HG03039 (cell line): ENCODE measurements around the gene SFTPB.
"Not testable (repeated sequence)": the region's sequence is repeated elsewhere in the genome, so short reads cannot be mapped to it uniquely, and the experiment has no call there.

Experiments
- ATAC-seq: cut with Tn5 transposase; IDR thresholded peaks from one replicate; pipeline ENCODE4 v1.9.1; 2021; ENCODE audit warnings: mild to moderate bottlenecking, moderate library complexity; ENCODE audit not compliant: unreplicated experiment

Gene SFTPB

DNA sequence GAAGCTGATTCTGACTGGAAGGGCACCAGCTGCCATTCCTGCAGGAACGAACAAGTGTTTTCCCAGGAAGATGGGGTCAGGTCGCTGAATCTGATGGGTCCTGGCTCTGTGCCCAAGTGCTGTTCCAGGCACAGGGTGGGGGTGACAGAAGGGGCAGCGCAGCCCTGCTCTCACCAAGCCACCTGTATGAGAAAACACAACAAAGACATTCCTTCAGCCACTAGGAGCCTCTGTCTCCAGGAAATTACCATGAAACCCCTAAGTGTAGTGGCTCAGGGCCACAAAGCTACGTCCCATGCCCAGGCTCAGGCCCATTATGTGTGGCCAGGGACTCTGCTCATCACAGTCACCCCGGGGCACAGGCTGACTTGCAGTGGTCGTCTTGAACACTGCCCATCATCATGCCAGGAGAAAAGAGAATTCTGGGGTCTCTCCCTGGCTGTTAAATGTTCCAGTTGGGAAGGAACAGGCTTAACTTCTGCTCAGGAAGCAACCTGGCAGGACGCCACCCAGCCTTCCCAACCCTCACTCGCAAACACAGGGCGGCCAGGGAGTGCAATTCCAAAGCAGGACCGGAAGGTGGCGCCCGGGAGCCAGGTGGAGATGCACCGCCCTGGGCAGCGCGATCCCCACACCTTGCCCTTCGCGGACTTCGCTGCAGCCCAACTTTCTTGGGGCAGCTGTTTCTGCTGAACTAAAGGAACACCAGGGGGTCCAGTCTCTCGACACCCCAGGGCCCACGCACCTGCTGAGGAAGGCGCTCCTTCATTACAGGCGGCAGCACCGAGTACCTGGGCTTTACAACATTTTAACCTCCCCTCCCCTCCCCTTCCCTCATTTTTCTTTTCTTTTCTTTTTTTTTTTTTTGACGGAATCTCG, 11.0 kb upstream of the SFTPB start:
- ATAC-seq, result peak; percentile 67

DNA sequence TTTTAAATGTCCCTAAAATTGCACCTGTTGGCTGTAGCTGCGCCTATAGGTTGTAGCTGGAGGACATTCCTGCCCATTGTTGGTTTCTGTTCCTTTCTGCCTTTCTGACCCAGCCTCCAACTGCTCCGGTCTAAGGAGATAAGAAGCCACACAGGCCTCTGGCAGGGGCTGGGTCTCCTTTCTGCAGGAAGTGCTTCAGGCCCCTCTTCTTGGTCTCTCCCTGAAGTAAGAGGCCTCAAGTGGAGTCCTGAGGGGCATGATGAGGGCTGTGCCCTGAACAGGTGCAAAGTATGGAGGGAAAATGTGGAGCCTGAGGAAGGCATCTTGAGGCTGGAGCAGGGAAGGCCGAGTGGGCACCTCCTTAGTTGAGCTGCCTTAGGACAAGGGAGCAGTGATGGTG, 10.4 kb upstream of the SFTPB start:
- no peak for ATAC-seq

DNA sequence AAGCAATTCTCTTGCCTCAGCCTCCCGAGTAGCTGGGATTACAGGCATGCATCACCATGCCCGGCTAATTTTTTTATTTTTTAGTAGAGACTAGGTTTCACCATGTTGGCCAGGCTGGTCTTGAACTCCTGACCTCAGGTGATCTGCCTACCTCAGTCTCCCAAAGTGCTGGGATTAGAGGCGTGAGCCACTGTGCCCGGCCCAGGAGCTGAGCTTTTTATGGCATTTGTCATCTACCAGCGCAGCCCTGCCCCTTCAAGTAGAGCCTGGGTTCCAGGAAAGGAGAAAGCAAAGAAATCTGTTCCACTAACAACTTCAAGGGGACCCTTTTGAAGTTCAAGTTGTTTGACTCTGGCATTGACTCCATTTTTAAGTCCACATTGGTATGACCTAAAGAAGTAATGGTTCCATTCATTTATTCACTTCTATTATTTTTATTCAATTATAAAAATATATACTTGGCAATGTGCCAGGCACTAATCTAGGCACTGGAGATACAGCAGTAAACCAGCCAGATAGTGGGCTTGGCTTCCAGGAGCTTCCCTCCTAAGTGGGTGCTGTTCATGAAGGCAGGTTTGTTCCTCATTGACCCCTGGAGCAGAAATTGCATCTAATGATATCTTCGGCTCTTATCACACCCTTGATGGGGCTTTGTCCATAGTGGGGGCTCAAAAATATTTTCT, 8.0 kb upstream of the SFTPB start:
- no peak for ATAC-seq

DNA sequence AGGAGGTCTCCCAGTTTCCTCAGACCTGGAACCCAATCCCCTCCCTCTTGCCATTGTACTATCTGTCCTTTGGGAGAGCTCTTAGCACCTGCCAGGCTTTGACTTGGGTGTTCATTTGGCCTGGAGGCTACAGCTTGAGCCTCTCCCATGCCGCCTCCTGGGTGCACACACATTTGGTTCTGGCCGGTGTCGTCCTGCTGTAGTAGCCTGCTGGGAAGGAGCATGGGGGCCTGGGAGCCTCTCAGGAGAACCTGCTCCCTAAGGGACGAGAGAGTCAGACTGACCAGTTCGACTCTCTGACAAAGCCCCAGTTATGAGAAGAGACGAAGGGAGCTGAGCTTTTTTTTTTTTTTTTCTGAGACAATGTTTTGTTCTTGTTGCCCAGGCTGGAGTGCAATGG, 7.4 kb upstream of the SFTPB start:
- ATAC-seq, result no peak

DNA sequence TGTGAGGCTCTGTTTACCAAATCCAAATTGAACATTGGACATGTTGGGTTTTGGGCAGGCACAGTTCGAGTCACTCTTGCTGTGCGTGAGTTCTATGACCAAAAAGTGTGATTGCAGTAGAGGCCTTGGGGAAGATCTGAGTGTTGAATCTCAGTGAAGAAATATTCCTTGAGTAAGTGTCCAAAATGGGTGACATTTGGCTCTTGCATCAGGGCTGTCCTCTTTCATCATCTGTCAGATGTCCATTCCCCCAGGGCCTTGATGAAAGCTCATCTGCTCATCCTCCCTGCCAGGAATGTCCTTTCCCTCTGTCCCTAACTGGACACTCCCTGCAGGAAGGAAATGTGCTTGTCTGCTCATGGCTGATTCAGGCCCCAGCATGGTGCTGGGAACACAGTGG, 6.4 kb upstream of the SFTPB start:
- no peak for ATAC-seq

DNA sequence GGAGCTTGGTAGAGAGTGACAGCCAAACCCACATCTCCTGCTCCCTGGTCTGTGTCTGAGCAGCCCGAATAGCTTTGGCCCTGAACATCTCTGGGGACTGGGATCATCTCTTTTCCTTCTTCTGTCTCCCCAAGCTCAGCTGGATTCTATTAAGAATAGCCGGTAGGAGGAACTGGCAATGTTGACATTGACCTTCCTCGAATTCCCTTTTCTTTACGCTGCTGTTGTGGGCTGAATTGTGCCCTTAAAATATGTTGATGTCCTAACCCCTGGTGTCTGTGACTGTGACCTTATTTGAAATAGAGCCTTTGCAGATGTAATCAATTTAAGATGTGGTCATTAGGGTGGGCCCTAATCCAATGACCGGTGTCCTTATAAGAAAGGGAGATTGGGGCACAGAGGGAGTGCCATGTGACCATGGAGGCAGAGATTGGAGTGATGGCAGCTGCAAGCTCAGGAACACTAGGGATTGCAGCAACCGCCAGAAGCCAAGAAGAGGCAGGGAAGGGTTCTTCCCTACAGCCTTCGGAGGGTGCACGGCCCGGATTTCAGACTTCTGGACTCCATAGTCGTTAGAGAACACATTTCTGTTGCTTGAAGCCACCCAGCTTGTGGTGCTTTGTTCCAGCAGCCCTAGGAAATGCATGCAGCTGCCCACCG, 5.8 kb upstream of the SFTPB start:
- ATAC-seq, result no peak

DNA sequence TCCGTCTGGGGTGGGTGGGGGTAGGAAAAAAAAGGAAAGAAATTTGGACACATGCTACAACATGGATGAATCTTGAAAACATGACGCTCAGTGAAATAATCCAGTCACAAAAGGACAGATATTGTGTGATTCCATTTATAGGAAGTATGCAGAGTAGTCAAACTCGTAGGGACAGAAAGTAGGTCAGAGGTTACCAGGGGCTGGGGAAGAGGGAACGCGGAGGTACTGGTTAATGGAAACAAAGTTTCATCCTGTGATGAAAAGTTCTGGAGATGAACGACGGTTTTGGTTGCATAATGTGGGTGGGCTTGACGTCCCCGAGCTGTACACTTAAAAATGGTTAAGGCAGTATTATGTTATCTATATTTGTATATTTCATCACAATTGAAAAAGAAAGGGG, 4.5 kb upstream of the SFTPB start:
- ATAC-seq, result no peak

DNA sequence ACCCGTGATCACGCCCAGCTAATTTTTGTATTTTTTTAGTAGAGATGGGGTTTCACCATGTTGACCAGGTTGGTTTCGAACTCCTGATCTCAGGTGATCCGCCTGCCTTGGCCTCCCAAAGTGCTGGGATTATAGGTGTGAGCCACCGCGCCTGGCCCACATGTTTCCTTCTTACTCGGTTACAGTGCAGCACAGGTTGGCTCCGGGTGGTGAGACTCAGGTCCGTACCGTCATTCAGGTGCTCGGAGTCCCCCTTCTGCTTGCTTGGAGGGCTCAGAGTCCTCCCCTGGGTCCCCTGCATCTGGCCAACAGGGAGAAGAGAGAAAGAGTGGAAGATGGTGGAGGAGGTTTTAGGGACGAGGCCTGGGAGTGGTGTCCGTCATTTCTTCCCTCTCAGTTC, 2.4 kb upstream of the SFTPB start:
- not testable (repeated sequence) for ATAC-seq

DNA sequence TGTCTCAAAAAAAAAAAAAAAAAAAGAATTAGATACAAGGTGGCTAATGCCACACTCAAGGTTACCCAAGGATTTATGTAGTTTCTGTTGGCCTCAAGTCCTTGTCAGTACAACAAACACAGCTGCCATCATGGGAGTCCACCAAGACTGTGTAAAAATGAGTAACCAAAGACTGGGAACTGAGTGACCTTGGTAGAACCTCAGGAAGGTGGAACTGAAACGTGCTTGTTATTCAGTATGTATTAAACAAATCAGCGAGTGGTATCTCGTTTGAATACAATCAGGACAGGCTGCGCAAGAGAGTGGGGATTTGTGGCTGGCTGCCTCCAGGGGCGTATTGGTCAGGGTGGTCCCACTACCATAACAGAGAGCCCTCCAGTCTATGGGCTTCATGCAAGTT, 1.6 kb upstream of the SFTPB start:
- ATAC-seq, result no peak

DNA sequence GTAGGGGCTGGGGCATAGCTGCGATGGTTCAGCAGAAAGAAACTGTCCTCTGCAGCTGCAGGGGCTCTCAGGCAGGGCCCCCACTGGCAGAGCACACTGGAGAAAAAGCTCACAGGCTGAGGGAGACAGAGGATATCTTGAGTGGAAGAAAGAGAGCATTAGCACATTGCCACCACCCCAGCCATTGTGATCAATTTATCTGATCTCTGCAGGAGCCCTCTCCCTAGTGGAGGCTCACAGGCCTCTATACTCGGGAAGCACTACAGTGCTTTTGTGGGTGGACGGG, 801 bp upstream of the SFTPB start:
- ATAC-seq, result no peak

DNA sequence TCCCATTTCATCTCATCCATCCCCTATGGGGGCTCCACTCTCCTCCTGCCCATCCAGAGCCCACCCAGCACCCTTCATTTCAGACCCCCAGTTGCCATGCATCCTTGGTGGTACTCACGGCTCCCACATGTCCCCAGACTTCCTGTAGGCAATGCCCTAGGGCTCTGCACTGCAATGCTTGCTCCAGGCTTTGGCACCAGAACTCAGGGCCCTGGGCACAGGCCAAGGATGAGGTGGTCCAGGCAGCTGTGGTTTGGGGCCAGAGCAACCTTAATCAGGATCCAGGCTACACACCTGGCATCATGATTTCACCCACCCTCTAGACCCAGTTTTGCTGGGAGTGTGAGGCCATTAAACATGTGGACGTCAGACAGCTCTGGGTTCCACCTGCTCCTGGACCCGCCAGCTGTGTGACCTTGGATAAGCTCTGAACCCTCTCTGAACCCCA, 414 bp downstream of the SFTPB start:
- ATAC-seq, result no peak

DNA sequence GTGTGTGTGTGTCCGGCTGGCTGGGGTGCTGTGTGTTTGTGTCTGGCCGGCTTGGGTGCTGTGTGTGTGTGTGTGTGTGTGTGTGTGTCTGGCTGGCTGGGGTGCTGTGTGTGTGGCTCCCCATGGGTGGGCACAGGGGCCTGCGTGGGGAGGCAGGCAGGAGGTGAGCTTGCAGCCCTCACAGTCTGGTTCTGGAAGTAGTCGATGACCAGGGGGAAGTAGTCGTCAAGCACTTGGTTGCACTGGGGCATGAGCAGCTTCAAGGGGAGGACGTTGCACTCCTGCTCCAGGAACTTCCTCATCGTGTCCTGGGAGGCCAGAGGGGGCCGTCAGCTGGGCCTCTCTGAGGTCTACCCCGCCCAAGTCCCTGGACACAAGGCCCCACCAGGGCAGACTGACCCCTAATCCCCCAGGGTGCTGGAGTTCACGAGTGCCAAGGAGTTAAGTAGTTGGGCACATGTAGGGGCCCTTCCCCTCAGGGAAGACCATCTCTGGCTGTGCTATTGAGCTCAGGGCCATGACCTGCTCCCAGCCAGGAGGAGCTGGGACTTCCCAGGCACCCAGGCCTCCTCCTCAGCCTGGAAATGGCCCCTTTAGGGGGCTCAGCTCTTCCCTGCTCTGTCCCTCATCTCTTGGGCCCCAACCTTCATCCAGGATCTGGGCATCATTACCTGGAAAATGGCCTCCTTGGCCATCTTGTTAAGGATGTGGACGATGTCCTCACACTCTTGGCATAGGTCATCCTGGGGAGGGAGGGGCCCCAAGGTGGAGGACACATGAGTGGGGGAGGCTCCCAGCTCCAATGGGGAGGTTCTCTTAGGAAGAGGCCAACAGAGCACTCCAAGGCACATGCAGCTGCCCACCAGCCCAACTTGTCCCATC, 1.3 kb downstream of the SFTPB start:
- no peak for ATAC-seq

DNA sequence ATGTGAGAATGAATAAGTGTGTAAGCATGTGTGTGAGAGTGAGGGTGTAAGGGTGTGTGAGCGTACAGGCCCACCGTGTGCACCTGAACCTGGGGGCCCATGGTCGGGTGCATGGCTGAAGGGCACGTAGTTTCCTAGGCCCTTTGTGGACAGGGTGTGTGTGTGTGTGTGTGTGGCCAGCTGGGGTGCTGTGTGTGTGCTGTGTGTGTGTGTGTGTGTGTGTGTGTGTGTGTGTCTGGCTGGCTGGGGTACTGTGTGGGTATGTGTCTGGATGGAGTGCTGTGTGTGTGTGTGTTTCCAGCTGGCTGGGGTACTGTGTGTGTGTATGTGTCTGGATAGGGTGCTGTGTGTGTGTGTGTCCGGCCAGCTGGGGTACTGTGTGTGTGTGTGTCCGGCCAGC, 2.0 kb downstream of the SFTPB start:
- ATAC-seq, result no peak

DNA sequence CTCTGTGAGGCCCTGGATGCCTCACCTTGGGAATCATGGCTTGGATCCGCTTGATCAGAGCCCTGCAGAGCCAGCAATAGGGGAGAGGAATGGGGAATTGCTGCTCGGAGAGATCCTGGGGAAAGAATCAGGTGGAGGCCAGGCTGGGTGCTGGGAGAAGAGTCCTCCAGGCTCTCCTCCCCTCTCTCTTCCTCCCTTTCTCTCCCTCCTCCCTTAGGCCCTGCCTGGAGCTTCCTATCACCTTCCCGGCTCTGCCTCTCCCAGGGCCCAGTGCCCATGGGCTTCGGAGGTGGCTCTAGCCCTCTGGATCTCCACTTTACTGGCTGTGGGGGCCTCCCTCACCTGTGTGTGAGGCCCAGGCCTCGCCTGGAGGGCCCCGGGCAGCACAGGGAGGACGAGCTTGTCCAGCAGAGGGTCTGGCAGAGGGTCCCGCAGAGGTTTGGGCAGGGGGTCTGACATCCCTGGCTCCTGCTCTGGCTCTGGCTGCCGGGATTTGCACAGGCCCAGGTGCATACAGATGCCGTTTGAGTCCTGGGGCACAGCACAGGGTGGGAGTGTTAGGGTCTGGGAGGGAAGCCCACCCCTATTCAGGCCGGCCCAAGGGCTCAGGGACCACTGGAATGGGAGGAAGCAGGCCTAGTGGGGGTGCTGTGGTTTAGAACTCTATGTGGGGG, 2.6 kb downstream of the SFTPB start:
- no peak for ATAC-seq

DNA sequence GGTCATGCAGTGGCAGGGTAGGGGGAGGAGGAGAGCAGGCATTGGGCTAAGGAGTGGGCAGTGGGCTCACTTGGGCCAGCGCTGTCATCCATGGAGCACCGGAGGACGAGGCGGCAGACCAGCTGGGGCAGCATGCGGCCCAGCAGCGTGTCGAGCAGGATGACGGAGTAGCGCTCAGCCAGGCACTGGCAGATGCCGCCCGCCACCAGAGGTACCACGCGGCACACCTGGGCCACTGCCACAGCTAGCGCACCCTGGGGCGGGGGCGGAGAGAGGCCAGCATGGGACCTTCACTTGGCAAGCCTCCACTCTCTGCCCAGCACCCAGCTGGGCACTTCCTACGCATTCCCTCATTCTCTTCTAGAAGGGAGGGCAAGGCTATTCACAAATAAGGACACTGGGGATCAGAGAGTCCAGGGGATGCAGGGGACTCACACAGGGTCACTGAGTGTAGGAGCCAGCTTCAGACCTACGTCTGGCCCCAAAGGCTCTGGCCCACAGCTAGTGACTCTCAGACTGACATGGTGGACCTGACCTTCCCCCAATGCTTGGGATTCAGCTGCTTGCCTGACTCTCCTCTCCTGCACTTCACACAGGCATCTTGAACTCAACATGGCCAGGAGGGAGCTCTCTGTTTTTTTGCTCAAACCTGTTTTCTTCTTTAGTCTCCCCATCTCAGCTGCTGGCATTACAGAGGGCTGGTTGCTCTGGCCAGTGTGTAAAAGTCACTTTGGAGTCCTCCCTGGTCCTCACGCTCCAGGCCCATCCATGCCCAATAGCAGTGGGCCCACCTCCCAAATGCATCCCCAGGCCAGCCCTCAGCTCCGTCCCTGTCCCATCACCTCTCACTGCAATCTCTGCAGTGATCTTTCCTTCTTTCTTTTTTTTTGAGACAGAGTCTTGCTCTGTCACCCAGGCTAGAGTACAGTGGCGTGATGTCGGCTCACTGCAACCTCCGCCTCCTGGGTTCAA, 4.1 kb downstream of the SFTPB start:
- ATAC-seq, result no peak

DNA sequence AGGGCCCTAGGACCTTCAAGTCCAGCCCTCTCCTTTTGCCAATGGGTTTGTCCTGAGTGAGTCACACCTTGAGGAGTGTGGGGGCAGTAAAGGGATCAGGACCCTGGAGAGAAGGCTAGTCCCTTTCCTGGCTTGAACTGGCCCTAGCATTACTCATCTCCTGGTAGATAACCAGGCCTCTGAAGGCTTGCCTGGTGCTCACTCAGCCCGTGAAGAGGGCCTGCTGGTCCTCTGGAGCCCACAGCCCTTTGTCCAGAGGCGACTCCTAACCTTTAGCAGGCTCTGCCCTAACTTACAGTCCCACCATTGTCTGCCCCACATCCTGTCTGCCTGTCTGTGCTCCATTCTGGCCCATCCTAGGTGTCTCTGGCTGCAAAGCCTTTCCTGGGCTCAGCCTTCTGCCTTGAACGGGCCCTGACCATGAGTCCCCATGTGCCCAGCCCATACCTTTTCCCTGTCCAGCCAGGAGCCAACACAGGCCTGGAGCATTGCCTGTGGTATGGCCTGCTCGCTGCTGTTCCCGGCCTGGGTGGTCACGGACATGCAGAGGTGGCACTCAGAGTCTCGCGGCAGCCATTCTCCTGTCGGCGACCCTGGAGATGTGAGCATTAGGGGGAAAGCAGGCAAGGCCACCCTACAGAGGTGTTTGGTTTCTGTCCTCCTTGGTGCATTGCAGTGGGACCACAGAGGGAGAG, 5.0 kb downstream of the SFTPB start:
- no peak for ATAC-seq

DNA sequence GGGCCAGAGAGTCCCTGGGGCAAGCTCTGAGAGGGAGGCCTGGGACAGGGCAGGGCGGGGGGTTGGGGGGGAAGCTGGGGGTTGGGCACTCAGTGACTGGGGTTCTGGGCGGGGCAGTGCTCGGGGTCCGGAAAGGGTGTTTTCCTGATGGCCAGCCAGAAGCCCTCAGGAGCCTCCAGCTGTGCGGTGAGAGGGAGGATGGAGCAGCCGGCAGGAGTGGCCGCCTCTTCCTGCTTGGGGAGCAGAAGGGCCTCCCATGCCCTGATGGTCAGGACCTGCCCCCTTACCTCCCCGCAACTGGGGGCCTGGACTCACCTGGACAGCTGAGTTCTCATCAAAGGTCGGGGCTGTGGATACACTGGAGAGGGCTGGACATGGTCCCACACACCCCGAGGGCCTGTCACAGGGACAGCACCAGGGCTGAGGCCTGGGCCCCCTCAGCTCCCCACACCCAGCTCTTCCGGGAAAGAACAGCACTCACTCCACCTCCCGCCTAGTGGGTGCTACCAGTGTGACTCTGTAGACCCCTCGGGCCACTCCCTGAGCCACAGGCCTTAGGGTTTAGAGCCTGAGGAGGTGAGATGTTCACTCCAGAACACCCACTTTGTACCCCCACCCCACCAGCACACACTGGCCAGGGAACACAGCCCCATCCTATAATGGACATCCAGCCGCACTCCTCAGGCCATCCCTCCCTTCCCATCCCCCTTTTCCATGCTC, 6.7 kb downstream of the SFTPB start:
- ATAC-seq, result no peak

DNA sequence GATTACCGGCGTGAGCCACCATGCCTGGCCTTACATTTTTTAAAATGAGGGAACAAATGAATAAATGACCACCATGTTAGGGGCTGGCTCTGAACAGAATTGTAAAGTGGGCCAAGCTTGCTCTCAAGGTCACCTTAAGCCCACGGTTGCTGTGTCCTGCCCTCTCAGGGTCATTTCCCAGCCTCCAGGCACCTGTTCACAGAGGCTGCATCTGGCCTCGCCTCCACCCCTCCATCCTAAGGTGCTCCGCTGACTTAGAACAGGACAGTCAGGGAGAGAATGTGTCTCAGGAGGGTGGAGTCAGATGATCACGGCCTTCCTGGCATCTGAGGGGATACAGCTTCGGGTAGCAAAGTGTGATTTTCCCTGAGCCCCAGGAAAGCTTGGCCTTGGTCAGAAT, 7.3 kb downstream of the SFTPB start:
- no peak for ATAC-seq
